Left ventricle myocardium inferior (tissue), 1 donor: ENCODE results near the gene RADIL. TPM values are rescaled to one million over a fixed set of nuclear protein-coding genes. Genes with fewer than 3 reads are reported as not detected.

Source experiments
- DNase-seq: peaks from one replicate; pipeline ENCODE4 v3.0.0-alpha.2; 2020
- H3K27ac ChIP-seq: fragments of 200-600 bp; replicated peaks from 2 replicates; pipeline ENCODE4 v1.8.0; 2021
- H3K27me3 ChIP-seq: fragments of 200-600 bp; 2 replicates; pipeline ENCODE4 v1.8.0; 2021; ENCODE audit warnings: low read depth
- H3K36me3 ChIP-seq: fragments of 200-600 bp; 2 replicates; pipeline ENCODE4 v1.8.0; 2021
- H3K4me1 ChIP-seq: fragments of 200-600 bp; 2 replicates; pipeline ENCODE4 v1.8.0; 2021
- H3K4me3 ChIP-seq: fragments of 200-600 bp; 2 replicates; pipeline ENCODE4 v1.8.0; 2021; ENCODE audit warnings: mild to moderate bottlenecking, moderate library complexity
- H3K9me3 ChIP-seq: fragments of 200-600 bp; replicated peaks from 2 replicates; pipeline ENCODE4 v1.8.0; 2021
- intact Hi-C: fragments of 100-400 bp; cut with micrococcal nuclease; formaldehyde crosslinking; loops from one replicate; pipeline ENCODE4 v1.11.0; 2022
- total RNA-seq: library from RNA; stranded (reverse); fragmentation: NEBNext Ultra II Directional; extraction: Animal tissue kit (Norgen Biotek cat#: 25700); gene quantifications from one replicate; pipeline ENCODE4 v1.2.1, GENCODE V29; 2021
- TF ChIP-seq, protein P1 (sequence below): fragments of 200-600 bp; IDR thresholded peaks from 2 replicates; pipeline ENCODE4 v1.8.0; 2021; ENCODE audit warnings: antibody characterized with exemption, mild to moderate bottlenecking, borderline replicate concordance
- donor health status: DM: no; HTN: yes; CAD: no; lungs with severe emphysema.

Gene RADIL
- total RNA-seq, 1 donor from 2014 or later: 4.5 TPM

DNA sequence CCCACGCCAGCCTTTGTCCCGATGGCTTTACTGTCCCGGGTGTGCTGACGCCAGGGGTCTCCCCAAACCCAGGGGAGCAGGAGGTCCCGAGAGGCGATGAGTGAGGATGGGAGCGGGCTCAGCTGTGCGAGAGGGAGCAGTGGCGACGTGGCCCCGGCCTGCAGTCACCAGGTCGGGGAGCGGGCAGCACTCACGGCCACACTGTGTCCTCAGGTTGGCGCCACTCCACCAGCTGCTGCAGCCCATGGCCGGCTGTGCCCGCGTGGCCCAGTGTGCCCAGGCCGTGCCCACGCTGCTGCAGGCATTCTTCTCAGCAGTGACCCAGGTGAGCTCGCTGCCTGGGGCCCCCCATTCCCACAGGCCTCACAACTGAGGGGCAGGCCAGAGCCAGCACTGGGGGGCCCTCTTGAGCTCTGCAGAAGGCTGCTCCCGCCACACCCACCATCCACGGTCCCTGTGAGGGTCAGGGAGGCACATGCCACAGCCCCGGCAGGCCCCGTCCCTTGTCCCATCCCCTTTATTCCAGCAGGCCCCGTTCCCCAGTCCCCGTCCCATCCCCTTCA, 94.8 kb downstream of the RADIL start:
- TF ChIP-seq, protein P1, sequence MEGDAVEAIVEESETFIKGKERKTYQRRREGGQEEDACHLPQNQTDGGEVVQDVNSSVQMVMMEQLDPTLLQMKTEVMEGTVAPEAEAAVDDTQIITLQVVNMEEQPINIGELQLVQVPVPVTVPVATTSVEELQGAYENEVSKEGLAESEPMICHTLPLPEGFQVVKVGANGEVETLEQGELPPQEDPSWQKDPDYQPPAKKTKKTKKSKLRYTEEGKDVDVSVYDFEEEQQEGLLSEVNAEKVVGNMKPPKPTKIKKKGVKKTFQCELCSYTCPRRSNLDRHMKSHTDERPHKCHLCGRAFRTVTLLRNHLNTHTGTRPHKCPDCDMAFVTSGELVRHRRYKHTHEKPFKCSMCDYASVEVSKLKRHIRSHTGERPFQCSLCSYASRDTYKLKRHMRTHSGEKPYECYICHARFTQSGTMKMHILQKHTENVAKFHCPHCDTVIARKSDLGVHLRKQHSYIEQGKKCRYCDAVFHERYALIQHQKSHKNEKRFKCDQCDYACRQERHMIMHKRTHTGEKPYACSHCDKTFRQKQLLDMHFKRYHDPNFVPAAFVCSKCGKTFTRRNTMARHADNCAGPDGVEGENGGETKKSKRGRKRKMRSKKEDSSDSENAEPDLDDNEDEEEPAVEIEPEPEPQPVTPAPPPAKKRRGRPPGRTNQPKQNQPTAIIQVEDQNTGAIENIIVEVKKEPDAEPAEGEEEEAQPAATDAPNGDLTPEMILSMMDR: no peak
- Histone ChIP-seq H3K9me3 (no peaks in the 10 kb centered on the region), H3K36me3 (peaks cover 74% of the 10 kb centered on the region), H3K27me3 (no peaks in the 10 kb centered on the region), H3K4me3 (no peak overlapping the region), H3K27ac (no peak overlapping the region), H3K4me1 (peaks cover 22% of the 10 kb centered on the region)
- DNase-seq: no peak
- intact Hi-C loops: no loop called here

DNA sequence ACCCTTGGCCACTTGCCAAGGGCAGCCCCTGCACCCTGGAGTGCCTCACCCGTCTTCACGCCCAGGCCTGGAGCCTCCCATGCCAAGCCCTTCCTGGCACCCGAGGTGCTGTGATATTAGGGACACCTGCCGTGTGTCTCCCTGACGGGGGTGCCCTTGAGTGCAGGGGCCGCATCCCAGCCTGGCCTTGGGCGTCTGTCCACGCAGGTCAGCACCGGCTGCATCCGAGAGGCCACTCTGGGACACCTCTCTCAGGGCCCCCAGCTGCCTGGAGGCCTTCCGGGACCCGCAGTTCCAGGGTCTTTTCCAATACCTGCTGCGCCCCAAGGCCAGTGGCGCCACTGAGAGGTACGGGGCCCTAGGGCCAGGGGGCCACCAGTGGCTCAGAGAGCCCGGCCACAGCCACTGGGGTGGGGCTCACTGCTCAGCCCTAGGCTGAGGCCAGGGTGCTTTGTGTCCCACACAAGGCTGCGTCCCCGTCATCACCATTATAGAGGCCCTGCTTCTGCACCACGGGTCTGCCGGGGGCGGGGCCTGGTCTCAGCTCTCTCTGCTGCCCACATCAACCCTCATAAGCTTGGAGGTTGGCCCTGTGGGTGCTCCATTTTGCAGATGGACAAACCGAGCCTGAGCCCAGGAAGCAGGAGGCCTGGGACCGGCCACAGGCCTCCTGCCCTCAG, 95.4 kb downstream of the RADIL start:
- TF ChIP-seq, protein P1: no peak
- no peak overlapping the region for H3K4me3 ChIP-seq
- H3K36me3 ChIP-seq: peaks cover 80% of the 10 kb centered on the region
- H3K27ac ChIP-seq: no peak overlapping the region
- peaks cover 20% of the 10 kb centered on the region for H3K4me1 ChIP-seq
- H3K27me3 ChIP-seq: no peaks in the 10 kb centered on the region
- no peaks in the 10 kb centered on the region for H3K9me3 ChIP-seq
- DNase-seq: no peak
- intact Hi-C loops: no loop called here

DNA sequence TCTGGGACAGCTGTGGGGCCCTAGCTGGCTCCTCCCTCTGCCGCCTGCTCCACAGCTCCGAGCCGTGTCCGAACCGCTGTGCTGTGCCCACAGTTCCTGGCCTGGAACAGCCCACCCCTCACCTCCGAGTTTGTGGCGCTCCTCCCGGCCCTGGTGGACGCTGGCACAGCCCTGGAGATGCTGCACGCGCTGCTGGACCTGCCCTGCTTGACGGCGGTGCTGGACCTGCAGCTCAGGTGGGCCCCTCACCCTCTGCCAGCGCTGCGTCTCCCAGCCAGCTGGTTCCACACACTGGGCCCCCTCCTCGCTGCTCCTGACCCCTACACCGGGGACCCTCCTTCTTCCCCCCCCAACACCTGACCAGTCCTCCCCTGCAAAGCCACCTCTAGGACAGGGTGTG, 96.0 kb downstream of the RADIL start:
- TF ChIP-seq, protein P1: no peak
- intact Hi-C loops: no loop called here
- Histone ChIP-seq H3K4me1 (peaks cover 15% of the 10 kb centered on the region), H3K36me3 (peaks cover 86% of the 10 kb centered on the region), H3K4me3 (no peak overlapping the region), H3K9me3 (no peaks in the 10 kb centered on the region), H3K27me3 (no peaks in the 10 kb centered on the region), H3K27ac (no peak overlapping the region)
- no peak for DNase-seq

DNA sequence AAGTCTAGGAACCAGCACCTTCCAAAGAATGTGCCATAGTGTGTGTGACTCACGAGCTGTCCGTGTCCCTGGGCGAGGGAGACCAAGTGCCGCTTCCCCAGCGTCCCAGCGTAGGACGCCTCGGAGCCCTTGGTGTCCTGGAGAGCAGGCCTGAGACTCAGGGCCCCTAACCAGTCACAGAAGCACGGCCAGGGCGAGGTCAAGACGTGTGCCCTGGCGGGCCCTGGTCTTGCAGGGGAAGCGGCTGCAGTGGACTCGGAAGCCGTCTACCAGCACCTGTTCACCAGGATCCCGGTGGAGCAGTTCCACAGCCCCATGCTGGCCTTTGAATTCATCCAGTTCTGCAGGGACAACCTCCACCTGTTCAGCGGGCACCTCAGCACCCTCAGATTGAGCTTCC, 97.5 kb downstream of the RADIL start:
- Histone ChIP-seq H3K4me1 (peaks cover 5% of the 10 kb centered on the region), H3K4me3 (no peak overlapping the region), H3K9me3 (no peaks in the 10 kb centered on the region), H3K27ac (no peak overlapping the region), H3K36me3 (peaks cover 92% of the 10 kb centered on the region), H3K27me3 (no peaks in the 10 kb centered on the region)
- DNase-seq: no peak
- TF ChIP-seq, protein P1: no peak
- intact Hi-C loops: no loop called here

DNA sequence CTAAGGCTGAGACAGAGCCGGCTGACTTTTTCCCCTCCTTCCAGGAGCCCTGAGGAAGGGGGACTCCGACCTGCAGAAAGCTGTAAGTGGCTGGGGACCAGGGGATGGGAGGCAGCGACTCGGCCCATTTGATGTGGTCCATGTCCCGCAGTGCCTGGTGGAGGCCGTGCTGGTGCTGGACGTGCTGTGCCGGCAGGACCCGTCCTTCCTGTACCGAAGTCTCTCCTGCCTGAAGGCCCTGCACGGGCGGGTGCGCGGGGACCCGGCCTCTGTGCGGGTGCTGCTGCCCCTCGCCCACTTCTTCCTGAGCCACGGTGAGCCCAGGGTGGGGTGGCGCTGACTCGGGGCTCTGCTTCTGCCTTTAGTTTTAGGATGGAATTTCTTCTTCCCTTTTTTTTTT, 98.1 kb downstream of the RADIL start:
- H3K36me3 ChIP-seq: peaks cover 91% of the 10 kb centered on the region
- no peak for DNase-seq
- H3K9me3 ChIP-seq: no peaks in the 10 kb centered on the region
- no peaks in the 10 kb centered on the region for H3K27me3 ChIP-seq
- intact Hi-C loops: no loop called here
- no peak overlapping the region for H3K27ac ChIP-seq
- H3K4me1 ChIP-seq: peaks cover 5% of the 10 kb centered on the region
- TF ChIP-seq, protein P1: no peak
- no peak overlapping the region for H3K4me3 ChIP-seq
